Esophagus squamous epithelium (tissue), 5 donors: ENCODE data around the gene LILRA6. TPM values are rescaled to one million over a fixed set of nuclear protein-coding genes. Genes with fewer than 3 reads are reported as not detected.
A peak's percentile ranks its signal among the peaks of the same experiment; 100 is the strongest.
"Not testable (repeated sequence)": the region's sequence is repeated elsewhere in the genome, so short reads cannot be mapped to it uniquely, and the experiment has no call there.

Experiments
- DNase-seq: peaks from one replicate; lab custom pipeline; 2025; lab: John Stamatoyannopoulos, UW
- H3K27ac ChIP-seq, 4 donors: fragments of 200-600 bp; sonication (generic); one replicate each; pipeline ENCODE4 v1.5.1; 2016 to 2019; ENCODE audit warnings: mild to moderate bottlenecking in 1 of 4
- H3K27me3 ChIP-seq, 4 donors: fragments of 200-600 bp; sonication (generic); 1 replicate in 3 of 4; 2 replicates in 1 of 4; pipeline versions ENCODE4 v1.5.1 to v1.6.0; 2017 to 2021; ENCODE audit warnings: antibody characterized with exemption in 1 of 4
- H3K36me3 ChIP-seq, 3 donors: fragments of 200-600 bp; sonication (generic); one replicate each; pipeline ENCODE4 v1.5.1; 2016 to 2019
- H3K4me1 ChIP-seq, 3 donors: fragments of 200-600 bp; sonication (generic); one replicate each; pipeline ENCODE4 v1.5.1; 2017 to 2019
- H3K4me3 ChIP-seq, 4 donors: fragments of 200-600 bp; sonication (generic); 1 replicate in 3 of 4; 2 replicates in 1 of 4; pipeline ENCODE4 v1.5.1; 2016 to 2019; ENCODE audit warnings: mild to moderate bottlenecking in 2 of 4, moderate library complexity in 1 of 4
- H3K9me3 ChIP-seq, 3 donors: fragments of 200-600 bp; sonication (generic); one replicate each; pipeline ENCODE4 v1.5.1; 2016 to 2019
- CTCF ChIP-seq, 6 experiments: fragments of 450-650 bp in 4 of 6; fragments of 200-600 bp in 2 of 6; sonication (generic) in 2 of 6; IDR thresholded peaks; one replicate each; pipeline ENCODE4 v1.5.1; 2016 to 2019; ENCODE audit warnings: antibody characterized with exemption in 6 of 6, mild to moderate bottlenecking in 4 of 6, moderate library complexity in 4 of 6
- POLR2A ChIP-seq, 4 donors: fragments of 450-650 bp; IDR thresholded peaks; one replicate each; pipeline ENCODE4 v1.6.1; 2017; ENCODE audit warnings: antibody characterized with exemption in 4 of 4, mild to moderate bottlenecking in 4 of 4, moderate library complexity in 3 of 4
- WGBS, 2 donors: methylation state at CpG; one replicate each; pipeline ENCODE4 v1.1.5; 2018; 5-methylcytosine and 5-hydroxymethylcytosine counted together
- intact Hi-C: fragments of 100-400 bp; cut with DNase I; formaldehyde crosslinking; loops from one replicate; pipeline ENCODE4 v1.15.0; 2022
- total RNA-seq, 4 donors: library from RNA; depleted of rRNA; stranded (reverse); fragments of >200 nt; gene quantifications; one replicate each; pipeline ENCODE4 v1.1.0, GENCODE V29; 2016
- donor health status: DM: yes; HTN: yes; CAD: no.

The LILRA6 gene
- total RNA-seq, 4 donors from 2014 or later: 0.53 to 1.7 (median 0.95) TPM; not detected in 1

GRCh38 chr19:54240372-54241336 lies 1.9 kb downstream of the LILRA6 start:
- intact Hi-C loops, H3K4me1 ChIP-seq, H3K27ac ChIP-seq, H3K27me3 ChIP-seq, H3K36me3 ChIP-seq, H3K9me3 ChIP-seq, DNase-seq, H3K4me3 ChIP-seq: not testable (repeated sequence)
- 39% methylated on average over 7 of the region's 22 CpGs; no CpG with 5 or more reads in 1 of the 2 donors for WGBS, 2 donors

GRCh38 chr19:54239491-54240371 lies 2.9 kb downstream of the LILRA6 start:
- not testable (repeated sequence) for H3K4me1 ChIP-seq, H3K27ac ChIP-seq, H3K36me3 ChIP-seq, H3K4me3 ChIP-seq, DNase-seq, H3K27me3 ChIP-seq, H3K9me3 ChIP-seq
- intact Hi-C loops: loop anchor here (10.0 kb wide), 1 partner anchor 75 kb away; no protein-coding TSS in a partner anchor
- WGBS, 2 donors: 60 to 70% methylated on average over 2 to 3 of the region's 21 CpGs

- H3K27me3 ChIP-seq: peaks cover 0 to 27% (median 0%) of the 10 kb centered on the region in 4 donors
- no peak overlapping the region for H3K27ac ChIP-seq
- TF ChIP-seq POLR2A (IDR thresholded peaks at IDR 0.05) (no peak), CTCF (IDR thresholded peaks at IDR 0.05) (no peak)
- 41 to 82% methylated on average over 3 to 5 of the region's 5 CpGs for WGBS, 2 donors
- no peak overlapping the region for H3K4me3 ChIP-seq
- DNase-seq: no peak
- intact Hi-C loops: loop anchor here (10.0 kb wide), 1 partner anchor 69 kb away; no protein-coding TSS in a partner anchor
- no peaks in the 10 kb centered on the region for H3K9me3 ChIP-seq
- H3K4me1 ChIP-seq: no peaks in the 10 kb centered on the region
- H3K36me3 ChIP-seq: no peaks in the 10 kb centered on the region
These were observed 8.6 kb downstream of the LILRA6 start for GRCh38 chr19:54233941-54234340.

- H3K27ac ChIP-seq: no peak overlapping the region
- no peak for DNase-seq
- no peaks in the 10 kb centered on the region for H3K4me1 ChIP-seq
- no peaks in the 10 kb centered on the region for H3K36me3 ChIP-seq
- intact Hi-C loops: loop anchor here (10.0 kb wide), 1 partner anchor 67 kb away; no protein-coding TSS in a partner anchor
- WGBS, 2 donors: 15 to 18% methylated on average over 18 to 20 of the region's 21 CpGs
- H3K9me3 ChIP-seq: no peaks in the 10 kb centered on the region
- peaks cover 0 to 30% (median 0%) of the 10 kb centered on the region in 4 donors for H3K27me3 ChIP-seq
- peak; percentile 77 to 87 (median 85) for TF ChIP-seq CTCF (IDR thresholded peaks at IDR 0.05)
- no peak for TF ChIP-seq POLR2A (IDR thresholded peaks at IDR 0.05)
- no peak overlapping the region for H3K4me3 ChIP-seq
These were observed 11.3 kb downstream of the LILRA6 start for GRCh38 chr19:54231077-54231931.

- intact Hi-C loops: loop anchor here (10.0 kb wide), 1 partner anchor 65 kb away; no protein-coding TSS in a partner anchor
- H3K27ac ChIP-seq: no peak overlapping the region
- TF ChIP-seq CTCF (IDR thresholded peaks at IDR 0.05): no peak
- no peak for TF ChIP-seq POLR2A (IDR thresholded peaks at IDR 0.05)
- 81 to 86% methylated on average over 7 of the region's 7 CpGs for WGBS, 2 donors
- no peaks in the 10 kb centered on the region for H3K9me3 ChIP-seq
- peaks cover 0 to 30% (median 0%) of the 10 kb centered on the region in 4 donors for H3K27me3 ChIP-seq
- no peaks in the 10 kb centered on the region for H3K36me3 ChIP-seq
- no peaks in the 10 kb centered on the region for H3K4me1 ChIP-seq
- H3K4me3 ChIP-seq: no peak overlapping the region
- DNase-seq: no peak
These were observed 12.6 kb downstream of the LILRA6 start for GRCh38 chr19:54230031-54230430.
